IMR-90 (cell line): ENCODE measurements around the gene PRELP. TPM values are rescaled to one million over a fixed set of nuclear protein-coding genes. Genes with fewer than 3 reads are reported as not detected.

ENCODE experiments used
- ATAC-seq: fragments of 200-7000 bp; cut with Tn5 transposase; 2 replicates; pipeline ENCODE4 v1.9.1; 2020; ENCODE audit warnings: low read depth, mild to moderate bottlenecking, moderate library complexity
- BruUV-seq: library from RNA; stranded (reverse); fragments of 400-500 nt; replicated peaks from 2 replicates; lab custom pipeline; 2021; lab: Mats Ljungman, UMichigan
- CTCF ChIA-PET: fragments of 300-600 bp; formaldehyde crosslinking; extraction: SDS; loops from one replicate; lab custom pipeline; 2021; ENCODE audit warnings: antibody characterized with exemption; lab: Yijun Ruan, JAX
- POLR2A ChIA-PET: fragments of 300-600 bp; sonication (Branson Sonifier 250); formaldehyde crosslinking; loops from one replicate; lab custom pipeline; 2022; ENCODE audit warnings: antibody characterized with exemption; ENCODE audit not compliant: unreplicated experiment; lab: Charles Lee
- DNase-seq: peaks from one replicate; pipeline ENCODE4 v3.0.0; 2013
- H2AFZ ChIP-seq: replicated peaks from 2 replicates; pipeline ENCODE3; 2013; ENCODE audit warnings: low read length, mild to moderate bottlenecking; ENCODE audit not compliant: poor library complexity
- H2AK5ac ChIP-seq: 2 replicates; pipeline ENCODE4 v1.6.1; 2013; ENCODE audit warnings: low read depth, low read length, inconsistent platforms
- H2AK9ac ChIP-seq: replicated peaks from 2 replicates; pipeline ENCODE3; 2013; ENCODE audit warnings: mild to moderate bottlenecking, low read depth, low read length, moderate library complexity; ENCODE audit not compliant: poor library complexity
- H2BK120ac ChIP-seq: 2 replicates; pipeline ENCODE4 v1.6.1; 2013; ENCODE audit warnings: low read depth, low read length, inconsistent platforms
- H2BK15ac ChIP-seq: 3 replicates; pipeline ENCODE4 v1.6.1; 2013; ENCODE audit warnings: low read depth, low read length, inconsistent platforms
- H2BK20ac ChIP-seq: 2 replicates; pipeline ENCODE4 v1.6.1; 2013; ENCODE audit warnings: low read depth, mild to moderate bottlenecking, inconsistent platforms, low read length, moderate library complexity
- H2BK5ac ChIP-seq: 2 replicates; pipeline ENCODE4 v1.6.1; 2013; ENCODE audit warnings: mild to moderate bottlenecking, low read depth, low read length, inconsistent platforms; ENCODE audit not compliant: poor library complexity, severe bottlenecking
- H3K14ac ChIP-seq: replicated peaks from 2 replicates; pipeline ENCODE4 v1.6.1; 2013; ENCODE audit warnings: low read depth, low read length, inconsistent platforms
- H3K18ac ChIP-seq: 2 replicates; pipeline ENCODE4 v1.6.1; 2013; ENCODE audit warnings: low read depth, low read length, control low read depth
- H3K23ac ChIP-seq: 2 replicates; pipeline ENCODE4 v1.6.1; 2013; ENCODE audit warnings: low read depth, low read length, inconsistent platforms
- H3K27ac ChIP-seq: 2 replicates; pipeline ENCODE4 v1.5.1; 2013; ENCODE audit warnings: mild to moderate bottlenecking, control low read depth, low read length; ENCODE audit not compliant: insufficient read depth
- H3K27me3 ChIP-seq: 2 replicates; pipeline ENCODE4 v1.6.1; 2013; ENCODE audit warnings: low read length; ENCODE audit not compliant: control insufficient read depth, insufficient read depth
- H3K36me3 ChIP-seq: 2 replicates; pipeline ENCODE4 v1.6.1; 2013; ENCODE audit warnings: low read length, mixed read lengths; ENCODE audit not compliant: control insufficient read depth, insufficient read depth
- H3K4ac ChIP-seq: 2 replicates; pipeline ENCODE4 v1.6.1; 2013; ENCODE audit warnings: low read depth, low read length, inconsistent platforms
- H3K4me1 ChIP-seq: 2 replicates; pipeline ENCODE4 v1.6.1; 2013; ENCODE audit warnings: low read length, mixed read lengths; ENCODE audit not compliant: control insufficient read depth, insufficient read depth
- H3K4me2 ChIP-seq: 2 replicates; pipeline ENCODE4 v1.6.1; 2013; ENCODE audit warnings: low read depth, mild to moderate bottlenecking, control low read depth, low read length, moderate library complexity
- H3K4me3 ChIP-seq: 2 replicates; pipeline ENCODE4 v1.5.1; 2013; ENCODE audit warnings: low read depth, mild to moderate bottlenecking, control low read depth, low read length, moderate library complexity; ENCODE audit not compliant: insufficient read depth
- H3K56ac ChIP-seq: 2 replicates; pipeline ENCODE4 v1.6.1; 2013; ENCODE audit warnings: low read length, inconsistent platforms; ENCODE audit not compliant: insufficient read depth; ENCODE audit errors: extremely low read depth
- H3K79me1 ChIP-seq, 2 experiments: 2 replicates each; pipeline ENCODE4 v1.6.1; 2013; ENCODE audit warnings: low read length in 2 of 2, inconsistent platforms in 1 of 2, low read depth in 1 of 2
- H3K9ac ChIP-seq: 2 replicates; pipeline ENCODE4 v1.6.1; 2013; ENCODE audit warnings: low read depth, low read length, control low read depth
- H3K9me1 ChIP-seq: 2 replicates; pipeline ENCODE4 v1.6.1; 2013; ENCODE audit warnings: low read length, inconsistent platforms; ENCODE audit not compliant: insufficient read depth
- H3K9me3 ChIP-seq: 2 replicates; pipeline ENCODE4 v1.6.1; 2013; ENCODE audit warnings: low read length; ENCODE audit not compliant: control insufficient read depth, insufficient read depth
- H4K20me1 ChIP-seq: 2 replicates; pipeline ENCODE4 v1.6.1; 2013; ENCODE audit warnings: low read length, inconsistent platforms; ENCODE audit not compliant: insufficient read depth
- H4K5ac ChIP-seq: 2 replicates; pipeline ENCODE4 v1.6.1; 2013; ENCODE audit warnings: mild to moderate bottlenecking, low read depth, low read length, control low read depth
- H4K8ac ChIP-seq, 2 experiments: 2 replicates each; pipeline ENCODE4 v1.6.1; 2013; ENCODE audit warnings: low read depth in 2 of 2, low read length in 2 of 2, control low read depth in 1 of 2, inconsistent platforms in 1 of 2
- H4K91ac ChIP-seq: 2 replicates; pipeline ENCODE4 v1.6.1; 2013; ENCODE audit warnings: low read depth, low read length, inconsistent platforms; ENCODE audit not compliant: insufficient read depth
- BHLHE40 ChIP-seq: fragments of 150-350 bp; IDR thresholded peaks from 2 replicates; pipeline ENCODE4 v1.6.1; 2016; ENCODE audit warnings: mild to moderate bottlenecking, low read depth, low read length
- CEBPB ChIP-seq: IDR thresholded peaks from 2 replicates; pipeline ENCODE4 v1.6.1; 2012; ENCODE audit warnings: low read depth, low read length, improper control_type of control experiment
- MAFK ChIP-seq: IDR thresholded peaks from 2 replicates; pipeline ENCODE4 v1.6.1; 2012; ENCODE audit warnings: low read depth, low read length, improper control_type of control experiment
- NFE2L2 ChIP-seq: fragments of 150-350 bp; IDR thresholded peaks from 2 replicates; pipeline ENCODE4 v1.6.1; 2016; ENCODE audit warnings: low read depth, mild to moderate bottlenecking, low read length
- RFX5 ChIP-seq: IDR thresholded peaks from 2 replicates; pipeline ENCODE4 v1.8.0; 2012; ENCODE audit warnings: low read depth, mild to moderate bottlenecking, low read length, moderate library complexity
- WGBS, 2 experiments: methylation state at CpG; one replicate each; pipeline versions ENCODE4 v1.1.5 to v1.1.7; 2013; ENCODE audit warnings: missing lambda C conversion rate in 2 of 2; ENCODE audit not compliant: insufficient read length in 1 of 2; ENCODE audit errors: extremely low coverage in 2 of 2; 5-methylcytosine and 5-hydroxymethylcytosine counted together
- dilution Hi-C: fragments of 300-500 bp; cut with HindIII; formaldehyde crosslinking; loops from one replicate; pipeline ENCODE4 v1.14.3; 2018; ENCODE audit warnings: low sequenced_read_pairs; ENCODE audit not compliant: unreplicated experiment
- in situ Hi-C: fragments of 300-500 bp; cut with MboI; formaldehyde crosslinking; loops from 3 replicates; pipeline ENCODE4 v1.14.3; 2019; ENCODE audit warnings: low sequenced_read_pairs, inconsistent platforms, mixed read lengths
- intact Hi-C: fragments of 100-400 bp; cut with micrococcal nuclease; formaldehyde crosslinking; loops from 2 replicates; pipeline ENCODE4 v1.10.0; 2022
- polyA plus RNA-seq, 3 experiments: library from polyadenylated mRNA; depleted of rRNA; stranded (reverse); fragments of >200 nt; gene quantifications; 2 replicates each; pipeline ENCODE4 v1.2.3, GENCODE V29; 2012; ENCODE audit warnings: low replicate concordance in 1 of 3
- total RNA-seq: library from RNA; depleted of rRNA; stranded (reverse); fragments of >200 nt; gene quantifications from 2 replicates; pipeline ENCODE4 v1.2.3, GENCODE V29; 2012
- TF ChIP-seq, protein P1 (sequence below): conservative IDR thresholded peaks from 2 replicates; pipeline ENCODE4 v1.5.1; 2012; ENCODE audit warnings: mild to moderate bottlenecking, low read depth, low read length, improper control_type of control experiment

Gene PRELP
- total and polyA plus RNA-seq, 2 of the 4 experiments (the other 2 are of a cell fraction): 0.56 TPM; not detected in 1

DNA sequence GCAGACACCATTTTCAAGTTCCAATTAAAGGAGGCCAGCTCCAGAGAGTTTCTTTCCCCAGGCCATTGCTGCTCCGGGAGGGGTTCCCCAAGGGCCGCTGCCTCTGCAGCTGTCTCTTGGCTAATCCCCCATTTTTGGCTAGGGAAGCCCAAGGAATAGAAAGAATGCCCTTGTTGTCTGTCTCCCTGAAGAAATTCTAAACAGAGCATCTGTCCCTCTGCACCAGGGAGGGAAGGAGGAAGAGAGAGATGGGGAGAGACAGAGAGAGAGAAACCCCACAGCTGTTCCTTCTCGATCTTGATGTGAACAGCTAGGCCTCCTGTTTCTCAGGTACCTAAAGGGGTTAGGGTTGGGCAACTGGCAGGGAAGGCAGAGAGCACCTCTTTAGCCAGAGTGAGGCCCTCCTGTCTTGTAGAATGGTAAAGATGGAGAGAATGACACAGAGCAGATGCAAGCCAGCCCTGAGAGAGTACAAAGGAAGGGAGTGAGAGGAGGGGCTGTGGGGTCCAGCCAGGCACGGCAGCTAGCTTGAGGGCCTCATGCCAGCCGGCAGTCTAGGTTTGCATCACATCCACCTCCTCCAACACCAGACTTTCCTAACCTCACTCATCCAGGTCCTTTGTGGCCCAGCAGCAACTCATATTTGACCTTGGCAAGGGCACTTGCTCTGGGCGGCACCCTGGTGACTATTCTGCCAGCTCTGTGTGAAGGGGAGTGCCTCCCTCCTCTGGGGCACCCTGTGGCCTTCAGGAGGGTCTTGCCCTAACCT lies 31.4 kb downstream of the PRELP start:
- 60% methylated on average over 1 of the region's 6 CpGs; no CpG with 5 or more reads in 1 of the 2 experiments for WGBS, 2 experiments
- peak overlapping the region; percentile 82 for H3K27ac ChIP-seq
- H2AK5ac ChIP-seq: peak overlapping the region; percentile 97
- H2BK20ac ChIP-seq: peak overlapping the region; percentile 94
- H3K4ac ChIP-seq: peak overlapping the region; percentile 97
- peak overlapping the region; percentile 91 for H4K8ac ChIP-seq
- dilution Hi-C loops: no loop called here
- peaks cover 43% of the 10 kb centered on the region for H3K9me1 ChIP-seq
- peak overlapping the region; percentile 5; the same call in 1 of the 2 replicates for H3K4me2 ChIP-seq
- ChIA-PET POLR2A (no interaction called here), CTCF (no interaction called here)
- H2BK5ac ChIP-seq: peak overlapping the region; percentile 49
- H3K9ac ChIP-seq: peak overlapping the region; percentile 50
- in situ Hi-C loops: loop anchor here (5.0 kb wide), 2 partner anchors 120 to 195 kb away; partner anchors contain the start of gene ATP2B4
- H2AK9ac ChIP-seq: peak overlapping the region; percentile 94
- intact Hi-C loops: loop anchor here (5.0 kb wide), 1 partner anchor 100 kb away; no protein-coding TSS in a partner anchor
- H3K9me3 ChIP-seq: no peaks in the 10 kb centered on the region
- H4K5ac ChIP-seq: peak overlapping the region; percentile 58
- H4K91ac ChIP-seq: peak overlapping the region; percentile 96
- H3K4me3 ChIP-seq: no peak overlapping the region
- H3K4me1 ChIP-seq: peaks cover 31% of the 10 kb centered on the region
- no peaks in the 10 kb centered on the region for H3K27me3 ChIP-seq
- H3K14ac ChIP-seq: peak overlapping the region; percentile 82
- peak overlapping the region; percentile 73 for H3K18ac ChIP-seq
- ATAC-seq: peak; percentile 26
- H3K79me1 ChIP-seq: peaks cover 8 to 57% of the 10 kb centered on the region in 2 experiments
- peak overlapping the region; percentile 99; the same call in 2 of the 3 replicates for H2BK15ac ChIP-seq
- no peak for TF ChIP-seq BHLHE40
- TF ChIP-seq RFX5: no peak
- no peak for TF ChIP-seq MAFK
- TF ChIP-seq CEBPB: peak; percentile 36
- no peak for TF ChIP-seq NFE2L2
- TF ChIP-seq, protein P1, sequence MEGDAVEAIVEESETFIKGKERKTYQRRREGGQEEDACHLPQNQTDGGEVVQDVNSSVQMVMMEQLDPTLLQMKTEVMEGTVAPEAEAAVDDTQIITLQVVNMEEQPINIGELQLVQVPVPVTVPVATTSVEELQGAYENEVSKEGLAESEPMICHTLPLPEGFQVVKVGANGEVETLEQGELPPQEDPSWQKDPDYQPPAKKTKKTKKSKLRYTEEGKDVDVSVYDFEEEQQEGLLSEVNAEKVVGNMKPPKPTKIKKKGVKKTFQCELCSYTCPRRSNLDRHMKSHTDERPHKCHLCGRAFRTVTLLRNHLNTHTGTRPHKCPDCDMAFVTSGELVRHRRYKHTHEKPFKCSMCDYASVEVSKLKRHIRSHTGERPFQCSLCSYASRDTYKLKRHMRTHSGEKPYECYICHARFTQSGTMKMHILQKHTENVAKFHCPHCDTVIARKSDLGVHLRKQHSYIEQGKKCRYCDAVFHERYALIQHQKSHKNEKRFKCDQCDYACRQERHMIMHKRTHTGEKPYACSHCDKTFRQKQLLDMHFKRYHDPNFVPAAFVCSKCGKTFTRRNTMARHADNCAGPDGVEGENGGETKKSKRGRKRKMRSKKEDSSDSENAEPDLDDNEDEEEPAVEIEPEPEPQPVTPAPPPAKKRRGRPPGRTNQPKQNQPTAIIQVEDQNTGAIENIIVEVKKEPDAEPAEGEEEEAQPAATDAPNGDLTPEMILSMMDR: no peak
- peak overlapping the region; percentile 83 for H2AFZ ChIP-seq
- no peaks in the 10 kb centered on the region for H4K20me1 ChIP-seq
- H3K36me3 ChIP-seq: no peaks in the 10 kb centered on the region
- H3K23ac ChIP-seq: peak overlapping the region; percentile 90; the same call in 1 of the 2 replicates
- peak; percentile 16 for DNase-seq
- BruUV-seq: no TSS peak
- H3K56ac ChIP-seq: peak overlapping the region; percentile 2
- peak overlapping the region; percentile 96 for H2BK120ac ChIP-seq
